ENCODE measurements around the gene EPS8L2.

- TF ChIP-seq ZNF12 (CRISPR knock-in tag; IDR thresholded peaks at IDR 0.05) (no peak), KDM4B (CRISPR knock-in tag; IDR thresholded peaks at IDR 0.05) (no peak), HES4 (CRISPR knock-in tag; IDR thresholded peaks at IDR 0.05; ENCODE audit: borderline replicate concordance) (no peak), EZH2 (conservative IDR thresholded peaks at IDR 0.05; ENCODE audit: low read depth, low read length) (no peak), NR2C2 (CRISPR knock-in tag; IDR thresholded peaks at IDR 0.05; ENCODE audit: borderline replicate concordance) (no peak)
Observed at GRCh38 chr11:722346-722811, 16.3 kb downstream of the EPS8L2 start.

Measured in HepG2 (cell line).